Uterus (tissue), 4 donors: ENCODE data around the gene LRRC1. TPM values are rescaled to one million over a fixed set of nuclear protein-coding genes. Genes with fewer than 3 reads are reported as not detected.

Experiments
- DNase-seq, 2 donors: peaks; one replicate each; pipeline ENCODE4 v3.0.0-alpha.2; 2019 to 2020
- H3K27ac ChIP-seq, 2 donors: fragments of 200-600 bp; sonication (generic); 1 replicate in 1 of 2; 2 replicates in 1 of 2; pipeline ENCODE4 v1.5.1; 2016 to 2018
- H3K27me3 ChIP-seq, 2 donors: fragments of 200-600 bp; sonication (generic); one replicate each; pipeline ENCODE4 v1.5.1; 2018 to 2019; ENCODE audit warnings: control low read depth in 1 of 2
- H3K36me3 ChIP-seq, 2 donors: fragments of 200-600 bp; sonication (generic); one replicate each; pipeline ENCODE4 v1.5.1; 2019; ENCODE audit warnings: control low read depth in 1 of 2
- H3K4me1 ChIP-seq, 2 donors: fragments of 200-600 bp; sonication (generic); one replicate each; pipeline ENCODE4 v1.5.1; 2018 to 2019; ENCODE audit warnings: control low read depth in 1 of 2
- H3K4me3 ChIP-seq, 2 donors: fragments of 200-600 bp; sonication (generic); 1 replicate in 1 of 2; 2 replicates in 1 of 2; pipeline ENCODE4 v1.5.1; 2018 to 2019; ENCODE audit warnings: mild to moderate bottlenecking in 1 of 2
- H3K9me3 ChIP-seq, 2 donors: fragments of 200-600 bp; sonication (generic); one replicate each; pipeline ENCODE4 v1.5.1; 2019; ENCODE audit warnings: control low read depth in 1 of 2
- POLR2A ChIP-seq, 2 donors: fragments of 450-650 bp; IDR thresholded peaks; one replicate each; pipeline ENCODE4 v1.6.1; 2016; ENCODE audit warnings: antibody characterized with exemption in 2 of 2, mild to moderate bottlenecking in 1 of 2, moderate library complexity in 1 of 2
- intact Hi-C: fragments of 100-400 bp; cut with DNase I; formaldehyde crosslinking; loops from one replicate; pipeline ENCODE4 v1.15.1; 2023; ENCODE audit warnings: low total_unique reads
- total RNA-seq, 4 donors: library from RNA; depleted of rRNA in 3 of 4; stranded (reverse); fragments of >200 nt in 3 of 4; gene quantifications; one replicate each; pipeline versions ENCODE4 v1.1.0 to v1.2.4, GENCODE V29; 2014 to 2023
- TF ChIP-seq, protein P1 (sequence below), 4 experiments: fragments of 200-600 bp in 2 of 4; fragments of 450-650 bp in 2 of 4; sonication (generic) in 2 of 4; IDR thresholded peaks; one replicate each; pipeline ENCODE4 v1.5.1; 2016 to 2019; ENCODE audit warnings: antibody characterized with exemption in 4 of 4, mild to moderate bottlenecking in 2 of 4, moderate library complexity in 1 of 4
- donor health status: DM: yes; HTN: yes; CAD: no.

Gene LRRC1
- total RNA-seq, 4 donors from 2014 or later: 4.4 to 39.7 (median 17.7) TPM

DNA sequence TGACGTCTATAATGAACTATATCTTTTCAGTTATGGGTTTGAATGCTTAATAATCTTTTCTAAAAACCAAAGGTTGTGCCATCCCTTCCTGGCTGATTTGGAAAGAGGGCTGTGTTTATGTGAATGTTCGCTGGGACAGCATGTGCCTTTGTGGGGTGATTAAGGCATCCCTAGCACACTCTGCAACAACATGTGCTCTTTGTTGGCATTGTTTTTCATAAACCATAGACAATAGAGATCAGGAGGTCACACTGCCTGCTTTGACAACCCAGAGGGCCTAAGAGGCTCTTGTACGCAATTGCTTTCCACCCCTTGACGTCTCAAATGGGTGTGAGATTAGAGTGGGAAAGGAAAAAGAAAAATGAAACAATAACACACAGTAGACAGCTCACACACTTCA lies 116.0 kb downstream of the LRRC1 start:
- H3K27ac ChIP-seq: peak overlapping the region in 1 of 2 donors; percentile 11
- no peaks in the 10 kb centered on the region for H3K36me3 ChIP-seq
- intact Hi-C loops: no loop called here
- no peaks in the 10 kb centered on the region for H3K27me3 ChIP-seq
- no peak for DNase-seq
- no peaks in the 10 kb centered on the region for H3K9me3 ChIP-seq
- H3K4me1 ChIP-seq: no peaks in the 10 kb centered on the region
- TF ChIP-seq POLR2A (IDR thresholded peaks at IDR 0.05): no peak
- TF ChIP-seq, protein P1, sequence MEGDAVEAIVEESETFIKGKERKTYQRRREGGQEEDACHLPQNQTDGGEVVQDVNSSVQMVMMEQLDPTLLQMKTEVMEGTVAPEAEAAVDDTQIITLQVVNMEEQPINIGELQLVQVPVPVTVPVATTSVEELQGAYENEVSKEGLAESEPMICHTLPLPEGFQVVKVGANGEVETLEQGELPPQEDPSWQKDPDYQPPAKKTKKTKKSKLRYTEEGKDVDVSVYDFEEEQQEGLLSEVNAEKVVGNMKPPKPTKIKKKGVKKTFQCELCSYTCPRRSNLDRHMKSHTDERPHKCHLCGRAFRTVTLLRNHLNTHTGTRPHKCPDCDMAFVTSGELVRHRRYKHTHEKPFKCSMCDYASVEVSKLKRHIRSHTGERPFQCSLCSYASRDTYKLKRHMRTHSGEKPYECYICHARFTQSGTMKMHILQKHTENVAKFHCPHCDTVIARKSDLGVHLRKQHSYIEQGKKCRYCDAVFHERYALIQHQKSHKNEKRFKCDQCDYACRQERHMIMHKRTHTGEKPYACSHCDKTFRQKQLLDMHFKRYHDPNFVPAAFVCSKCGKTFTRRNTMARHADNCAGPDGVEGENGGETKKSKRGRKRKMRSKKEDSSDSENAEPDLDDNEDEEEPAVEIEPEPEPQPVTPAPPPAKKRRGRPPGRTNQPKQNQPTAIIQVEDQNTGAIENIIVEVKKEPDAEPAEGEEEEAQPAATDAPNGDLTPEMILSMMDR (IDR thresholded peaks at IDR 0.05): no peak
- H3K4me3 ChIP-seq: no peak overlapping the region

DNA sequence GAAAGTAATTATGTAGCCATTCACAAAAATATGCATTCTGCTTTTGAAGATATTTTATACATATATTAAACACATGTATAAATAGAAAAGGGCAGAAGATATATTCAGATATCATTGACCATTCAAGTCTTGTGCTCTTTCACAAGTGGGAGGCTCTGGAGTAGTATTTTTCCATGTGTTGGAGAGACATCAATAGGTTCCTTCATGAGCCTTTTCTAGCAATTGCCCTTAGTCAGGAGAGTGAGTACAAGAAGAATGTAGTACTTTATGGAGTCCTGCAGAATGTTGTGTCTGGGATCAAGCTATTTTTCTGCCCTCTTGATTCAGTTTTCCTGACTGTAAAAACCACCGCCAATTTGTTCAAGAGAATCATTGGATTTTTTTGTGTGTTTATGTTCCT lies 117.9 kb downstream of the LRRC1 start:
- intact Hi-C loops: no loop called here
- H3K27me3 ChIP-seq: no peaks in the 10 kb centered on the region
- H3K27ac ChIP-seq: no peak overlapping the region
- H3K36me3 ChIP-seq: no peaks in the 10 kb centered on the region
- DNase-seq: no peak
- no peaks in the 10 kb centered on the region for H3K4me1 ChIP-seq
- H3K4me3 ChIP-seq: no peak overlapping the region
- no peak for TF ChIP-seq POLR2A (IDR thresholded peaks at IDR 0.05)
- TF ChIP-seq, protein P1 (IDR thresholded peaks at IDR 0.05): no peak
- no peaks in the 10 kb centered on the region for H3K9me3 ChIP-seq

DNA sequence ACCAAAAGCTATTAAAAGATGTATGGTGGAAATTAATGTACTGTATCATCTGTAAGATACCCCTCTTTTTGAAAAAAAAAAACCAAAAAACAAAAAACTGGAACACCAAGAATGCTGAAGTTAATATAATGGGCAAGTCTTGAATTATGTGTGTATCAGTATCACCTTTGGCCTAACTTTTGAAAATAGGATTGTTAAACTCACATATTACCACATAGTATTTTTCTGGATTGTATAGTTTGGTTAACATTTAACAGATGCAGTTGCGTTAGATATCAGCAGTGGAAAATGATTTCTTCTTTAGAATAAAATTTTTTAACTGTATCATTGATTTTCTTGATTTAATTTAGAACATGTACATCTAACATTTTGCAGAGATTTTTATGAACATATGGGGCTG lies 118.5 kb downstream of the LRRC1 start:
- no peaks in the 10 kb centered on the region for H3K36me3 ChIP-seq
- H3K27me3 ChIP-seq: no peaks in the 10 kb centered on the region
- intact Hi-C loops: no loop called here
- no peaks in the 10 kb centered on the region for H3K4me1 ChIP-seq
- TF ChIP-seq, protein P1 (IDR thresholded peaks at IDR 0.05): no peak
- TF ChIP-seq POLR2A (IDR thresholded peaks at IDR 0.05): no peak
- no peak overlapping the region for H3K4me3 ChIP-seq
- H3K27ac ChIP-seq: no peak overlapping the region
- H3K9me3 ChIP-seq: no peaks in the 10 kb centered on the region
- DNase-seq: no peak

DNA sequence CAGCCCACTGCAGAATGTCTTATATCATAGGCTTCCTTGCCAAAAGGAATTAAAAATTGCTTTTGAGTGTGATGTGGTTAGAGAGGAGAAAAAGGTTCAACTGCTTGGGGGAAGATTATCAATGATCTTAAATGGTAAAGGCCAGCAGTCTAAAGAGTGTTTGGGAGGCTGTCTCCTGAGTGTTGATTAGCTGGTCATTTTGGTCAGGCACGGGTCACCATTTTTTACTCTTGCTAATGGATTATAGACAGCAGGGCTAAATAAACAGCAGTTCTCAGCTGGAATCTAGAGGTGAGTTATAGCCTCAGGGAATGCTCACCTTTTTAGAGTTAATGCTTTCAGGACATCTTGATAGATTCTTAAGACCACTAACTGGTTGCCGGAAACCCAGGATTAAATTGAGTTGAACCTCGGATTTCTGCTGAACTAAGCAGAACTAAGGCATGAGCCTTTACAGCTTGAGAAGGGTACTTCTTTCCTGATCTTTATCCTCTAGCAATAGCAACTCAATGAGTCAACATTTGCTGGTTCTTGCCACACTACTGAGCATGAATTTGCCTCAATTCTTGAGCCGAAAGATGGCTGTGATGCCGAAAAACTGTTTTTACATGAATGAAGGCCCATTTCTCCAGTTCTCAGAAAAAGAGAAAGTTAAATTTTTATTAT lies 120.4 kb downstream of the LRRC1 start:
- intact Hi-C loops: no loop called here
- no peak overlapping the region for H3K27ac ChIP-seq
- TF ChIP-seq, protein P1 (IDR thresholded peaks at IDR 0.05): no peak
- TF ChIP-seq POLR2A (IDR thresholded peaks at IDR 0.05): no peak
- no peaks in the 10 kb centered on the region for H3K9me3 ChIP-seq
- DNase-seq: no peak
- no peaks in the 10 kb centered on the region for H3K4me1 ChIP-seq
- H3K4me3 ChIP-seq: no peak overlapping the region
- H3K36me3 ChIP-seq: no peaks in the 10 kb centered on the region
- no peaks in the 10 kb centered on the region for H3K27me3 ChIP-seq

DNA sequence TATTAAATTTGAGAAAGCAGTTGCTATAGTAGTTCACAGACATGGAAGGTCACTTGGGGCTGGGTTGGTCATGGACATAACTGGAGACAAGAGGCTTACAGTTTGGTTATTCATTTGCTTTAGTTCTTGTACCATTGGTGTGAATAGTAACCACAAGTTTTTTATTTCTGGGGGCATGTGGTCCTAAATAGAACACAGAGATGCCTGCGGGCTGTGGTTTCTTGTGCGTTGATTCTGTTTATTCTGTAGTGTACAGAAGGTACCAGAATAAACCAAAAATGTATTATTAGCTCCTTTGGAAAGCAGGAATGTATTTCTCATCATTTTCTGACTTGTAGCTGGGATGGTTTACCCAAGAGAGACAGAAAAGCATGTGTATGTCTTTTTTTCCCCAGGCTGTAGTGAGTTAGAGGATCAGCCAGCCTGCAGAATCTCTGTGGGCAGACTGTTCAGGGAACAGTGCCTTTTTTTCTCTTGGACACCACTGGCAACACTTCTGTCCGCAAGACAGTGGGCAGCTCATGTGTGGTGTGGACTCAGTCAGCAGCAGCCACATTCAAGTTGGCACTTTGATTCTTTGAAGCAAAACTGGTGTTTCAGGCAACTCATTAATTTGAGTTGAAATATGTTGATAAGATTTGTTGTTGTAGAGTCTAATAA lies 122.1 kb downstream of the LRRC1 start:
- Histone ChIP-seq H3K27me3 (no peaks in the 10 kb centered on the region), H3K27ac (no peak overlapping the region), H3K4me1 (no peaks in the 10 kb centered on the region), H3K36me3 (no peaks in the 10 kb centered on the region), H3K4me3 (no peak overlapping the region), H3K9me3 (no peaks in the 10 kb centered on the region)
- TF ChIP-seq POLR2A (IDR thresholded peaks at IDR 0.05): no peak
- TF ChIP-seq, protein P1 (IDR thresholded peaks at IDR 0.05): no peak
- DNase-seq: no peak
- intact Hi-C loops: no loop called here
